Panc1 (cell line): ENCODE measurements around the gene HNRNPU. TPM values are rescaled to one million over a fixed set of nuclear protein-coding genes. Genes with fewer than 3 reads are reported as not detected.
A peak's percentile ranks its signal among the peaks of the same experiment; 100 is the strongest.

Experiments
- ATAC-seq: fragments of 200-7000 bp; cut with Tn5 transposase; 2 replicates; pipeline ENCODE4 v1.9.1; 2020; ENCODE audit warnings: mild to moderate bottlenecking, moderate library complexity
- BruUV-seq: library from RNA; stranded (reverse); fragments of 400-500 nt; replicated peaks from 2 replicates; lab custom pipeline; 2021; lab: Mats Ljungman, UMichigan
- CTCF ChIA-PET: fragments of 300-600 bp; sonication (Branson Sonifier 250); formaldehyde crosslinking; loops from one replicate; lab custom pipeline; 2022; ENCODE audit warnings: antibody characterized with exemption; lab: Charles Lee
- POLR2A ChIA-PET: fragments of 300-600 bp; sonication (Branson Sonifier 250); formaldehyde crosslinking; loops from one replicate; lab custom pipeline; 2022; ENCODE audit warnings: antibody characterized with exemption; lab: Charles Lee
- DNase-seq: peaks from one replicate; pipeline ENCODE4 v3.0.0-alpha.2; 2010; ENCODE audit warnings: low read depth, low spot score
- H3K27ac ChIP-seq: 2 replicates; pipeline ENCODE4 v1.5.1; 2011; ENCODE audit warnings: mild to moderate bottlenecking, low read length, inconsistent platforms
- H3K27me3 ChIP-seq: fragments of 200-500 bp; sonication (Bioruptor generic); 2 replicates; pipeline ENCODE4 v1.6.0; 2014; ENCODE audit warnings: low read length, inconsistent platforms; ENCODE audit not compliant: control insufficient read depth, insufficient read depth
- H3K36me3 ChIP-seq: fragments of 200-500 bp; sonication (Bioruptor generic); 2 replicates; pipeline ENCODE4 v1.5.1; 2014; ENCODE audit warnings: inconsistent platforms, mild to moderate bottlenecking, low read length, moderate library complexity; ENCODE audit not compliant: control insufficient read depth, insufficient read depth
- H3K4me1 ChIP-seq: 2 replicates; pipeline ENCODE4 v1.5.1; 2011; ENCODE audit warnings: inconsistent platforms, mild to moderate bottlenecking, low read length, moderate library complexity; ENCODE audit not compliant: control insufficient read depth, insufficient read depth
- H3K4me3 ChIP-seq, 2 experiments: 2 replicates each; pipeline ENCODE4 v1.5.1; 2011 to 2012; ENCODE audit warnings: low read depth in 2 of 2, low read length in 2 of 2, mild to moderate bottlenecking in 2 of 2, inconsistent platforms in 1 of 2, moderate library complexity in 1 of 2
- H3K9me3 ChIP-seq: fragments of 200-500 bp; sonication (Bioruptor generic); 2 replicates; pipeline ENCODE4 v1.5.1; 2014; ENCODE audit warnings: low read depth, mild to moderate bottlenecking, inconsistent platforms, low read length, moderate library complexity; ENCODE audit not compliant: control insufficient read depth, insufficient read depth
- POLR2AphosphoS5 ChIP-seq: IDR thresholded peaks from 2 replicates; pipeline ENCODE4 v1.6.1; 2012; ENCODE audit warnings: mild to moderate bottlenecking, low read depth, low read length, moderate library complexity
- SIN3A ChIP-seq: IDR thresholded peaks from 2 replicates; pipeline ENCODE4 v1.6.1; 2012; ENCODE audit warnings: low read depth, mild to moderate bottlenecking, low read length, moderate library complexity, borderline replicate concordance; ENCODE audit not compliant: insufficient read depth
- TCF7L2 ChIP-seq: IDR thresholded peaks from 2 replicates; pipeline ENCODE4 v1.6.1; 2011; ENCODE audit warnings: mild to moderate bottlenecking, low read depth, low read length, inconsistent platforms
- in situ Hi-C: cut with HindIII; loops from 2 replicates; pipeline ENCODE4 v1.10.0; 2016; ENCODE audit warnings: low sequenced_read_pairs, low pct_unique_long_range_greater_than_20kb
- intact Hi-C: fragments of 100-400 bp; cut with micrococcal nuclease; formaldehyde crosslinking; loops from one replicate; pipeline ENCODE4 v1.10.0; 2022; ENCODE audit not compliant: unreplicated experiment
- total RNA-seq: library from RNA; stranded (reverse); gene quantifications from one replicate; pipeline ENCODE4 v1.2.1, GENCODE V29; 2021; ENCODE audit not compliant: unreplicated experiment
- TF ChIP-seq, protein P1 (sequence below), 2 experiments: IDR thresholded peaks; 2 replicates each; pipeline ENCODE4 v1.6.1; 2011 to 2012; ENCODE audit warnings: low read depth in 2 of 2, control low read depth in 1 of 2, low read length in 1 of 2, mild to moderate bottlenecking in 1 of 2, moderate library complexity in 1 of 2; ENCODE audit not compliant: insufficient read depth in 1 of 2
- TF ChIP-seq, protein P2 (sequence below): fragments of 450-650 bp; IDR thresholded peaks from 2 replicates; pipeline ENCODE4 v1.5.1; 2017; ENCODE audit warnings: mild to moderate bottlenecking

The HNRNPU gene
- total RNA-seq, 1 experiment from 2014 or later: 361 TPM

DNA sequence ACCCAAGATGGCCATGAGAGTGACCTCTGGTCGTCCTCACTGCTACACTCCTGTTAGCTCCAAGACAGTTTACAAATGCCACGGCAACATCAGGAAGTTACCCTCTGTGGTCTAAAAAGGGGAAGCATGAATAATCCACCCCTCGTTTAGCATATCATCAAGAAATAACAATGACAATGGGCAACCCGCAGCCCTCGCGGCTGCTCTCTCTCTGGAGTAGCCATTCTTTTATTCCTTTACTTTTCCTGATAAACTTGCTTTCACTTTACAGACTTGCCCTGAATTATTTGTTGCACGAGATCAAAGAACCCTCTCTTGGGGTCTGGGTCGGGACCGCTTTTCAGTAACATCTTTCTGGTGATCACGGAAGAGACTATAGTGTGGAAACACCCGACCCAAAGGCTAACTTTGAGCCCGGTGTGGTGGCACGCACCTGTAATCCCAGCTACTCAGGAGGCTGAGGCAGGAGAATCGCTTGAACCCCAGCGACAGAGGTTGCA, 48.7 kb downstream of the HNRNPU start:
- Histone ChIP-seq H3K9me3 (no peaks in the 10 kb centered on the region), H3K4me1 (no peaks in the 10 kb centered on the region), H3K27ac (no peak overlapping the region), H3K36me3 (no peaks in the 10 kb centered on the region), H3K27me3 (no peaks in the 10 kb centered on the region), H3K4me3 (no peak overlapping the region)
- CTCF ChIA-PET: no interaction called here
- TF ChIP-seq TCF7L2: no peak
- TF ChIP-seq POLR2AphosphoS5: no peak
- TF ChIP-seq, protein P1, sequence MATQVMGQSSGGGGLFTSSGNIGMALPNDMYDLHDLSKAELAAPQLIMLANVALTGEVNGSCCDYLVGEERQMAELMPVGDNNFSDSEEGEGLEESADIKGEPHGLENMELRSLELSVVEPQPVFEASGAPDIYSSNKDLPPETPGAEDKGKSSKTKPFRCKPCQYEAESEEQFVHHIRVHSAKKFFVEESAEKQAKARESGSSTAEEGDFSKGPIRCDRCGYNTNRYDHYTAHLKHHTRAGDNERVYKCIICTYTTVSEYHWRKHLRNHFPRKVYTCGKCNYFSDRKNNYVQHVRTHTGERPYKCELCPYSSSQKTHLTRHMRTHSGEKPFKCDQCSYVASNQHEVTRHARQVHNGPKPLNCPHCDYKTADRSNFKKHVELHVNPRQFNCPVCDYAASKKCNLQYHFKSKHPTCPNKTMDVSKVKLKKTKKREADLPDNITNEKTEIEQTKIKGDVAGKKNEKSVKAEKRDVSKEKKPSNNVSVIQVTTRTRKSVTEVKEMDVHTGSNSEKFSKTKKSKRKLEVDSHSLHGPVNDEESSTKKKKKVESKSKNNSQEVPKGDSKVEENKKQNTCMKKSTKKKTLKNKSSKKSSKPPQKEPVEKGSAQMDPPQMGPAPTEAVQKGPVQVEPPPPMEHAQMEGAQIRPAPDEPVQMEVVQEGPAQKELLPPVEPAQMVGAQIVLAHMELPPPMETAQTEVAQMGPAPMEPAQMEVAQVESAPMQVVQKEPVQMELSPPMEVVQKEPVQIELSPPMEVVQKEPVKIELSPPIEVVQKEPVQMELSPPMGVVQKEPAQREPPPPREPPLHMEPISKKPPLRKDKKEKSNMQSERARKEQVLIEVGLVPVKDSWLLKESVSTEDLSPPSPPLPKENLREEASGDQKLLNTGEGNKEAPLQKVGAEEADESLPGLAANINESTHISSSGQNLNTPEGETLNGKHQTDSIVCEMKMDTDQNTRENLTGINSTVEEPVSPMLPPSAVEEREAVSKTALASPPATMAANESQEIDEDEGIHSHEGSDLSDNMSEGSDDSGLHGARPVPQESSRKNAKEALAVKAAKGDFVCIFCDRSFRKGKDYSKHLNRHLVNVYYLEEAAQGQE (IDR thresholded peaks at IDR 0.05; ENCODE audit: insufficient read depth in 1 of 2, low read depth in 2 of 2, low read length in 1 of 2): no peak
- TF ChIP-seq, protein P2, sequence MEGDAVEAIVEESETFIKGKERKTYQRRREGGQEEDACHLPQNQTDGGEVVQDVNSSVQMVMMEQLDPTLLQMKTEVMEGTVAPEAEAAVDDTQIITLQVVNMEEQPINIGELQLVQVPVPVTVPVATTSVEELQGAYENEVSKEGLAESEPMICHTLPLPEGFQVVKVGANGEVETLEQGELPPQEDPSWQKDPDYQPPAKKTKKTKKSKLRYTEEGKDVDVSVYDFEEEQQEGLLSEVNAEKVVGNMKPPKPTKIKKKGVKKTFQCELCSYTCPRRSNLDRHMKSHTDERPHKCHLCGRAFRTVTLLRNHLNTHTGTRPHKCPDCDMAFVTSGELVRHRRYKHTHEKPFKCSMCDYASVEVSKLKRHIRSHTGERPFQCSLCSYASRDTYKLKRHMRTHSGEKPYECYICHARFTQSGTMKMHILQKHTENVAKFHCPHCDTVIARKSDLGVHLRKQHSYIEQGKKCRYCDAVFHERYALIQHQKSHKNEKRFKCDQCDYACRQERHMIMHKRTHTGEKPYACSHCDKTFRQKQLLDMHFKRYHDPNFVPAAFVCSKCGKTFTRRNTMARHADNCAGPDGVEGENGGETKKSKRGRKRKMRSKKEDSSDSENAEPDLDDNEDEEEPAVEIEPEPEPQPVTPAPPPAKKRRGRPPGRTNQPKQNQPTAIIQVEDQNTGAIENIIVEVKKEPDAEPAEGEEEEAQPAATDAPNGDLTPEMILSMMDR: no peak
- no peak for TF ChIP-seq SIN3A
- ATAC-seq: no peak
- POLR2A ChIA-PET: no interaction called here
- in situ Hi-C loops: no loop called here
- no peak for DNase-seq
- intact Hi-C loops: no loop called here
- no TSS peak for BruUV-seq

DNA sequence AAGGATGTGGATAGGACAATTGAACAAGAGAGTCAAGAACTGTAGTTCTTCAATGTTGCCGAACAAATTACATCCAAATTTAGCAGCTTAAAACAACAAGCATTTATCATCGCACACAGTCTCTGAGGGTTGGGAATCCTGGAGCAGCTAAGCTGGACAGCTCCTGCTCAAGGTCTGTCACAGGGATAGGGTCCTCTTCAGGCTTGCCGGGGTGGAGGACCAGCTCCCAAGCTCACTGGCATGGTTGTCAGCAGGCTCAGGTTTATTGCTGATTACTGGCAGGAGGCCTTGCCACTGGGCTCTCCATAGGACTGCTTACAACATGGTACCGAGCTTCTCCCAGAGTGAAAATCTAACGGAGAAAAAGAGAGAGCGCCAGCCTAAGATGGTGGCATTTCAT, 51.0 kb downstream of the HNRNPU start:
- BruUV-seq: no TSS peak
- no peaks in the 10 kb centered on the region for H3K9me3 ChIP-seq
- POLR2A ChIA-PET: no interaction called here
- no peaks in the 10 kb centered on the region for H3K4me1 ChIP-seq
- TF ChIP-seq POLR2AphosphoS5: no peak
- TF ChIP-seq, protein P1 (IDR thresholded peaks at IDR 0.05; ENCODE audit: insufficient read depth in 1 of 2, low read depth in 2 of 2, low read length in 1 of 2): peak; percentile 61 to 68; a peak in 2 of 4 replicates
- H3K27me3 ChIP-seq: no peaks in the 10 kb centered on the region
- H3K36me3 ChIP-seq: no peaks in the 10 kb centered on the region
- ATAC-seq (no peak), DNase-seq (no peak)
- intact Hi-C loops: no loop called here
- no peak overlapping the region for H3K27ac ChIP-seq
- CTCF ChIA-PET: no interaction called here
- in situ Hi-C loops: no loop called here
- H3K4me3 ChIP-seq: no peak overlapping the region
